ENCODE data around the gene SMPD3. TPM values are rescaled to one million over a fixed set of nuclear protein-coding genes. Genes with fewer than 3 reads are reported as not detected.
A peak's percentile ranks its signal among the peaks of the same experiment; 100 is the strongest.

The SMPD3 gene
- total RNA-seq, 1 experiment from 2014 or later: 0.70 TPM

- Histone ChIP-seq H3K27me3 (ENCODE audit: insufficient read depth, low read length) (no peaks in the 10 kb centered on the region), H3K27ac (ENCODE audit: insufficient read length, low read depth, low read length) (no peak overlapping the region), H3K18ac (ENCODE audit: insufficient read length, low read depth, low read length) (no peak overlapping the region), H3K9ac (ENCODE audit: extremely low read depth, insufficient read length, low read length) (no peak overlapping the region), H4K8ac (replicated peaks; ENCODE audit: insufficient read length, low read depth, low read length) (no peak overlapping the region), H4K20me1 (ENCODE audit: control insufficient read depth, insufficient read depth, insufficient read length) (no peaks in the 10 kb centered on the region), H4K5ac (ENCODE audit: insufficient read length, low read depth, low read length) (no peak overlapping the region), H3K79me1 (ENCODE audit: insufficient read depth, low read depth, low read length, poor library complexity, severe bottlenecking) (no peaks in the 10 kb centered on the region), H2BK15ac (ENCODE audit: low read depth, low read length) (no peak overlapping the region), H3K79me2 (ENCODE audit: insufficient read depth, low read length) (no peaks in the 10 kb centered on the region), H3K23ac (ENCODE audit: insufficient read length, low read depth, low read length) (no peak overlapping the region), H2BK20ac (ENCODE audit: low read depth, low read length, poor library complexity, severe bottlenecking) (no peak overlapping the region), H2AK5ac (ENCODE audit: insufficient read length, low read length) (no peak overlapping the region), H2BK5ac (ENCODE audit: insufficient read length, low read length) (no peak overlapping the region), H3K4ac (ENCODE audit: low read depth, low read length) (no peak overlapping the region), H3K14ac (ENCODE audit: insufficient read depth, low read length) (no peak overlapping the region; the same call in 1 of the 2 replicates), H4K91ac (ENCODE audit: insufficient read length, low read depth, low read length) (no peak overlapping the region), H3K4me2 (ENCODE audit: insufficient read depth, insufficient read length, low read length) (no peak overlapping the region), H3T11ph (ENCODE audit: low read length) (no peak overlapping the region), H2BK12ac (ENCODE audit: insufficient read length, low read depth, low read length) (no peak overlapping the region), H3K56ac (ENCODE audit: insufficient read length, low read depth, low read length) (no peak overlapping the region), H2BK120ac (ENCODE audit: low read depth, low read length, poor library complexity, severe bottlenecking) (no peak overlapping the region), H2AFZ (ENCODE audit: low read length) (no peak overlapping the region), H3K23me2 (ENCODE audit: insufficient read length, low read depth, low read length, poor library complexity, severe bottlenecking) (no peaks in the 10 kb centered on the region), H3K9me3 (ENCODE audit: control insufficient read depth, low read depth, low read length) (no peaks in the 10 kb centered on the region), H3K4me1 (ENCODE audit: insufficient read depth, low read length) (no peaks in the 10 kb centered on the region)
- Mint-ChIP-seq H3K27me3 (ENCODE audit: low read depth) (peaks cover 16% of the 10 kb centered on the region), H3K4me1 (peaks cover 13 to 37% of the 10 kb centered on the region in 2 experiments), H3K36me3 (ENCODE audit: insufficient read depth in 1 of 3, low read depth in 3 of 3) (no peaks in the 10 kb centered on the region), H3K4me3 (no peak overlapping the region; a peak in 1 of 5 replicates), H3K9me3 (no peaks in the 10 kb centered on the region), H3K27ac (peak overlapping the region in 1 of 3 experiments; percentile 53; a peak in 1 of 7 replicates)
- no CpG with 5 or more reads among the region's 23 CpGs for whole genome bisulfite sequencing (ENCODE audit: extremely low coverage, insufficient read length, low lambda C conversion rate)
- TF ChIP-seq, protein P1, sequence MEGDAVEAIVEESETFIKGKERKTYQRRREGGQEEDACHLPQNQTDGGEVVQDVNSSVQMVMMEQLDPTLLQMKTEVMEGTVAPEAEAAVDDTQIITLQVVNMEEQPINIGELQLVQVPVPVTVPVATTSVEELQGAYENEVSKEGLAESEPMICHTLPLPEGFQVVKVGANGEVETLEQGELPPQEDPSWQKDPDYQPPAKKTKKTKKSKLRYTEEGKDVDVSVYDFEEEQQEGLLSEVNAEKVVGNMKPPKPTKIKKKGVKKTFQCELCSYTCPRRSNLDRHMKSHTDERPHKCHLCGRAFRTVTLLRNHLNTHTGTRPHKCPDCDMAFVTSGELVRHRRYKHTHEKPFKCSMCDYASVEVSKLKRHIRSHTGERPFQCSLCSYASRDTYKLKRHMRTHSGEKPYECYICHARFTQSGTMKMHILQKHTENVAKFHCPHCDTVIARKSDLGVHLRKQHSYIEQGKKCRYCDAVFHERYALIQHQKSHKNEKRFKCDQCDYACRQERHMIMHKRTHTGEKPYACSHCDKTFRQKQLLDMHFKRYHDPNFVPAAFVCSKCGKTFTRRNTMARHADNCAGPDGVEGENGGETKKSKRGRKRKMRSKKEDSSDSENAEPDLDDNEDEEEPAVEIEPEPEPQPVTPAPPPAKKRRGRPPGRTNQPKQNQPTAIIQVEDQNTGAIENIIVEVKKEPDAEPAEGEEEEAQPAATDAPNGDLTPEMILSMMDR (conservative IDR thresholded peaks at IDR 0.05): no peak
- no peak for DNase-seq
Measured at GRCh38 chr16:68369697-68370580, 78.4 kb downstream of the SMPD3 start.
